GM23338 (cell line): ENCODE measurements around the gene SNRNP200. TPM values are rescaled to one million over a fixed set of nuclear protein-coding genes. Genes with fewer than 3 reads are reported as not detected.

ENCODE experiments used
- ATAC-seq: fragments of 200-7000 bp; cut with Tn5 transposase; 3 replicates; pipeline ENCODE4 v1.9.1; 2020
- DNase-seq: peaks from one replicate; pipeline ENCODE4 v3.0.0-alpha.2; 2015; ENCODE audit warnings: low spot score
- H2AFZ ChIP-seq: fragments of 200-600 bp; sonication (generic); 2 replicates; pipeline ENCODE4 v1.8.0; 2016; ENCODE audit warnings: antibody characterized with exemption, mild to moderate bottlenecking, moderate library complexity
- H3F3A ChIP-seq: fragments of 200-600 bp; sonication (generic); replicated peaks from 2 replicates; pipeline ENCODE4 v1.8.0; 2017; ENCODE audit warnings: antibody characterized with exemption, mixed run types, low read depth
- H3K27ac ChIP-seq: fragments of 200-600 bp; sonication (generic); 2 replicates; pipeline ENCODE4 v1.6.1; 2016; ENCODE audit warnings: low read depth
- H3K27me3 ChIP-seq: fragments of 200-600 bp; sonication (generic); 2 replicates; pipeline ENCODE4 v1.8.0; 2016; ENCODE audit warnings: mild to moderate bottlenecking, mixed run types, moderate library complexity; ENCODE audit not compliant: insufficient read depth
- H3K36me3 ChIP-seq: fragments of 200-600 bp; sonication (generic); 2 replicates; pipeline ENCODE4 v1.8.0; 2016; ENCODE audit warnings: mild to moderate bottlenecking; ENCODE audit not compliant: insufficient read depth
- H3K4me1 ChIP-seq: fragments of 200-600 bp; sonication (generic); 2 replicates; pipeline ENCODE4 v1.8.0; 2016; ENCODE audit warnings: mild to moderate bottlenecking, moderate library complexity; ENCODE audit not compliant: insufficient read depth
- H3K4me2 ChIP-seq: fragments of 200-600 bp; sonication (generic); 2 replicates; pipeline ENCODE4 v1.7.1; 2017; ENCODE audit warnings: mixed run types
- H3K4me3 ChIP-seq: fragments of 200-600 bp; sonication (generic); 2 replicates; pipeline ENCODE4 v1.6.1; 2016; ENCODE audit warnings: mixed run types
- H3K79me2 ChIP-seq: fragments of 200-600 bp; sonication (generic); replicated peaks from 2 replicates; pipeline ENCODE4 v1.8.0; 2017; ENCODE audit warnings: mild to moderate bottlenecking; ENCODE audit not compliant: insufficient read depth
- H3K9me2 ChIP-seq: fragments of 200-600 bp; sonication (generic); 2 replicates; pipeline ENCODE4 v1.8.0; 2017; ENCODE audit not compliant: insufficient read depth
- H4K20me1 ChIP-seq: fragments of 200-600 bp; sonication (generic); replicated peaks from 2 replicates; pipeline ENCODE4 v1.8.0; 2017; ENCODE audit warnings: mild to moderate bottlenecking; ENCODE audit not compliant: insufficient read depth
- H3K27ac Mint-ChIP-seq: 2 replicates; pipeline ENCODE4 v1.8.0; 2020; ENCODE audit warnings: inconsistent platforms, mild to moderate bottlenecking, moderate library complexity, mixed read lengths
- H3K27me3 Mint-ChIP-seq: 3 replicates; pipeline ENCODE4 v1.8.0; 2022; ENCODE audit warnings: low read depth, mild to moderate bottlenecking, moderate library complexity, mixed read lengths, inconsistent platforms; ENCODE audit not compliant: insufficient read depth, poor library complexity
- H3K36me3 Mint-ChIP-seq: 3 replicates; pipeline ENCODE4 v1.8.0; 2021; ENCODE audit warnings: low read depth, mild to moderate bottlenecking, inconsistent platforms, moderate library complexity, mixed read lengths
- H3K4me1 Mint-ChIP-seq: 3 replicates; pipeline ENCODE4 v1.8.0; 2020; ENCODE audit warnings: mild to moderate bottlenecking, inconsistent platforms, mixed read lengths
- H3K4me3 Mint-ChIP-seq: 3 replicates; pipeline ENCODE4 v1.8.0; 2021; ENCODE audit warnings: moderate library complexity, mild to moderate bottlenecking, inconsistent platforms, mixed read lengths
- H3K9me3 Mint-ChIP-seq: 3 replicates; pipeline ENCODE4 v1.8.0; 2020; ENCODE audit warnings: moderate library complexity, mild to moderate bottlenecking, inconsistent platforms, mixed read lengths
- CREB1 ChIP-seq: fragments of 250-450 bp; sonication (Bioruptor Pico); IDR thresholded peaks from 2 replicates; pipeline ENCODE4 v1.5.0; 2020; ENCODE audit warnings: low read depth, mild to moderate bottlenecking, moderate library complexity
- EZH2 ChIP-seq: fragments of 200-600 bp; sonication (generic); IDR thresholded peaks from one replicate; pipeline ENCODE4 v1.8.0; 2017; ENCODE audit warnings: antibody characterized with exemption, mild to moderate bottlenecking, low read depth; ENCODE audit not compliant: unreplicated experiment
- EZH2phosphoT487 ChIP-seq: fragments of 200-600 bp; sonication (generic); IDR thresholded peaks from one replicate; pipeline ENCODE4 v1.8.1; 2018; ENCODE audit warnings: antibody characterized with exemption; ENCODE audit not compliant: unreplicated experiment
- JUNB ChIP-seq: IDR thresholded peaks from one replicate; pipeline ENCODE4 v1.6.1; 2016; ENCODE audit warnings: antibody characterized with exemption; ENCODE audit not compliant: unreplicated experiment
- NANOG ChIP-seq: IDR thresholded peaks from 2 replicates; pipeline ENCODE4 v1.6.1; 2016; ENCODE audit warnings: antibody characterized with exemption, borderline replicate concordance
- STAT1 ChIP-seq: IDR thresholded peaks from one replicate; pipeline ENCODE4 v1.6.1; 2016; ENCODE audit warnings: antibody characterized with exemption; ENCODE audit not compliant: unreplicated experiment
- ZNF114 ChIP-seq: fragments of 250-450 bp; sonication (Bioruptor Pico); IDR thresholded peaks from 2 replicates; pipeline ENCODE4 v1.5.0; 2020; ENCODE audit warnings: mild to moderate bottlenecking, moderate library complexity
- ZNF331 ChIP-seq: fragments of 250-450 bp; sonication (Bioruptor Pico); IDR thresholded peaks from 2 replicates; pipeline ENCODE4 v1.5.0; 2020; ENCODE audit warnings: low read depth, mild to moderate bottlenecking, moderate library complexity
- polyA plus RNA-seq: library from polyadenylated mRNA; unstranded; fragments of >200 nt; fragmentation: Nextera tagmentation; extraction: Ambion mirVana; gene quantifications from 2 replicates; pipeline ENCODE4 v1.2.1, GENCODE V29; 2016
- total RNA-seq: library from RNA; depleted of rRNA; stranded (reverse); fragments of >200 nt; shearing (Covaris generic); gene quantifications from 2 replicates; pipeline ENCODE4 v1.2.3, GENCODE V29; 2014
- TF ChIP-seq, protein P1 (sequence below): IDR thresholded peaks from 2 replicates; pipeline ENCODE4 v1.6.1; 2016; ENCODE audit warnings: antibody characterized with exemption
- TF ChIP-seq, protein P2 (sequence below), 2 experiments: fragments of 200-600 bp in 1 of 2; sonication (generic) in 1 of 2; conservative IDR thresholded peaks; 2 replicates each; pipeline versions ENCODE4 v1.5.1 to v1.6.1; 2016 to 2017; ENCODE audit warnings: antibody characterized with exemption in 2 of 2, low read depth in 2 of 2, mild to moderate bottlenecking in 2 of 2, moderate library complexity in 1 of 2
- TF ChIP-seq, protein P3 (sequence below): IDR thresholded peaks from one replicate; pipeline ENCODE4 v1.6.1; 2018; ENCODE audit warnings: antibody characterized with exemption; ENCODE audit not compliant: unreplicated experiment
- TF ChIP-seq, protein P4 (sequence below): fragments of 250-450 bp; sonication (Bioruptor Pico); IDR thresholded peaks from 2 replicates; pipeline ENCODE4 v1.5.0; 2020; ENCODE audit warnings: mild to moderate bottlenecking, moderate library complexity

SNRNP200 gene
- total and polyA plus RNA-seq, 2 experiments from 2014 or later = 70.7 to 179 TPM

DNA sequence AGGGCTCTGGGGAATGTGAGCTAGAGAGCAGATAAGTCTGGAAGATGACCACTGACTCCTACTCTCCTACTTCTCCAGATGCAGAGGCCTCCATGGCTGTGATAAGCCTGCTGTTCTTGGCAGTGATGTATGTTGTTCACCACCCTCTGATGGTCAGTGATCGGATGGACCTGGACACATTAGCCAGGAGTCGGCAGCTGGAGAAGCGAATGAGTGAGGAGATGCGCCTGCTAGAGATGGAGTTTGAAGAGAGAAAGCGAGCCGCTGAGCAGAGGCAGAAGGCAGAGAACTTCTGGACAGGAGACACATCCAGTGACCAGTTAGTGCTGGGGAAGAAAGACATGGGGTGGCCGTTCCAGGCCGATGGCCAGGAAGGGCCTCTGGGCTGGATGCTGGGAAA is 21.2 kb upstream of the SNRNP200 start:
- H3K27me3 Mint-ChIP-seq = peaks cover 28% of the 10 kb centered on the region
- H3K4me1 Mint-ChIP-seq = peaks cover 15% of the 10 kb centered on the region
- ATAC-seq = no peak
- H3K9me3 Mint-ChIP-seq = no peaks in the 10 kb centered on the region; the same call in 2 of the 3 replicates
- Histone ChIP-seq H3K4me2 (no peak overlapping the region), H3K27me3 (peaks cover 46% of the 10 kb centered on the region), H3K36me3 (no peaks in the 10 kb centered on the region), H3K79me2 (no peaks in the 10 kb centered on the region), H3F3A (peaks cover 11% of the 10 kb centered on the region; the same call in 1 of the 2 replicates), H2AFZ (no peak overlapping the region), H4K20me1 (0 out of 2 replicates have a peak, but pooled peaks cover 3% of the 10 kb centered on the region), H3K4me1 (0 out of 2 replicates have a peak, but pooled peaks cover 7% of the 10 kb centered on the region), H3K4me3 (no peak overlapping the region), H3K9me2 (no peaks in the 10 kb centered on the region), H3K27ac (no peak overlapping the region)
- peaks cover 24% of the 10 kb centered on the region for H3K36me3 Mint-ChIP-seq
- no peak for TF ChIP-seq EZH2phosphoT487
- no peak for TF ChIP-seq NANOG
- TF ChIP-seq, protein P1, sequence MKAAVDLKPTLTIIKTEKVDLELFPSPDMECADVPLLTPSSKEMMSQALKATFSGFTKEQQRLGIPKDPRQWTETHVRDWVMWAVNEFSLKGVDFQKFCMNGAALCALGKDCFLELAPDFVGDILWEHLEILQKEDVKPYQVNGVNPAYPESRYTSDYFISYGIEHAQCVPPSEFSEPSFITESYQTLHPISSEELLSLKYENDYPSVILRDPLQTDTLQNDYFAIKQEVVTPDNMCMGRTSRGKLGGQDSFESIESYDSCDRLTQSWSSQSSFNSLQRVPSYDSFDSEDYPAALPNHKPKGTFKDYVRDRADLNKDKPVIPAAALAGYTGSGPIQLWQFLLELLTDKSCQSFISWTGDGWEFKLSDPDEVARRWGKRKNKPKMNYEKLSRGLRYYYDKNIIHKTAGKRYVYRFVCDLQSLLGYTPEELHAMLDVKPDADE = no peak
- TF ChIP-seq, protein P2, sequence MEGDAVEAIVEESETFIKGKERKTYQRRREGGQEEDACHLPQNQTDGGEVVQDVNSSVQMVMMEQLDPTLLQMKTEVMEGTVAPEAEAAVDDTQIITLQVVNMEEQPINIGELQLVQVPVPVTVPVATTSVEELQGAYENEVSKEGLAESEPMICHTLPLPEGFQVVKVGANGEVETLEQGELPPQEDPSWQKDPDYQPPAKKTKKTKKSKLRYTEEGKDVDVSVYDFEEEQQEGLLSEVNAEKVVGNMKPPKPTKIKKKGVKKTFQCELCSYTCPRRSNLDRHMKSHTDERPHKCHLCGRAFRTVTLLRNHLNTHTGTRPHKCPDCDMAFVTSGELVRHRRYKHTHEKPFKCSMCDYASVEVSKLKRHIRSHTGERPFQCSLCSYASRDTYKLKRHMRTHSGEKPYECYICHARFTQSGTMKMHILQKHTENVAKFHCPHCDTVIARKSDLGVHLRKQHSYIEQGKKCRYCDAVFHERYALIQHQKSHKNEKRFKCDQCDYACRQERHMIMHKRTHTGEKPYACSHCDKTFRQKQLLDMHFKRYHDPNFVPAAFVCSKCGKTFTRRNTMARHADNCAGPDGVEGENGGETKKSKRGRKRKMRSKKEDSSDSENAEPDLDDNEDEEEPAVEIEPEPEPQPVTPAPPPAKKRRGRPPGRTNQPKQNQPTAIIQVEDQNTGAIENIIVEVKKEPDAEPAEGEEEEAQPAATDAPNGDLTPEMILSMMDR (conservative IDR thresholded peaks at IDR 0.05; ENCODE audit: low read depth in 2 of 2) = no peak
- TF ChIP-seq STAT1 = no peak
- TF ChIP-seq, protein P3, sequence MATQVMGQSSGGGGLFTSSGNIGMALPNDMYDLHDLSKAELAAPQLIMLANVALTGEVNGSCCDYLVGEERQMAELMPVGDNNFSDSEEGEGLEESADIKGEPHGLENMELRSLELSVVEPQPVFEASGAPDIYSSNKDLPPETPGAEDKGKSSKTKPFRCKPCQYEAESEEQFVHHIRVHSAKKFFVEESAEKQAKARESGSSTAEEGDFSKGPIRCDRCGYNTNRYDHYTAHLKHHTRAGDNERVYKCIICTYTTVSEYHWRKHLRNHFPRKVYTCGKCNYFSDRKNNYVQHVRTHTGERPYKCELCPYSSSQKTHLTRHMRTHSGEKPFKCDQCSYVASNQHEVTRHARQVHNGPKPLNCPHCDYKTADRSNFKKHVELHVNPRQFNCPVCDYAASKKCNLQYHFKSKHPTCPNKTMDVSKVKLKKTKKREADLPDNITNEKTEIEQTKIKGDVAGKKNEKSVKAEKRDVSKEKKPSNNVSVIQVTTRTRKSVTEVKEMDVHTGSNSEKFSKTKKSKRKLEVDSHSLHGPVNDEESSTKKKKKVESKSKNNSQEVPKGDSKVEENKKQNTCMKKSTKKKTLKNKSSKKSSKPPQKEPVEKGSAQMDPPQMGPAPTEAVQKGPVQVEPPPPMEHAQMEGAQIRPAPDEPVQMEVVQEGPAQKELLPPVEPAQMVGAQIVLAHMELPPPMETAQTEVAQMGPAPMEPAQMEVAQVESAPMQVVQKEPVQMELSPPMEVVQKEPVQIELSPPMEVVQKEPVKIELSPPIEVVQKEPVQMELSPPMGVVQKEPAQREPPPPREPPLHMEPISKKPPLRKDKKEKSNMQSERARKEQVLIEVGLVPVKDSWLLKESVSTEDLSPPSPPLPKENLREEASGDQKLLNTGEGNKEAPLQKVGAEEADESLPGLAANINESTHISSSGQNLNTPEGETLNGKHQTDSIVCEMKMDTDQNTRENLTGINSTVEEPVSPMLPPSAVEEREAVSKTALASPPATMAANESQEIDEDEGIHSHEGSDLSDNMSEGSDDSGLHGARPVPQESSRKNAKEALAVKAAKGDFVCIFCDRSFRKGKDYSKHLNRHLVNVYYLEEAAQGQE = no peak
- TF ChIP-seq JUNB = no peak
- TF ChIP-seq, protein P4, sequence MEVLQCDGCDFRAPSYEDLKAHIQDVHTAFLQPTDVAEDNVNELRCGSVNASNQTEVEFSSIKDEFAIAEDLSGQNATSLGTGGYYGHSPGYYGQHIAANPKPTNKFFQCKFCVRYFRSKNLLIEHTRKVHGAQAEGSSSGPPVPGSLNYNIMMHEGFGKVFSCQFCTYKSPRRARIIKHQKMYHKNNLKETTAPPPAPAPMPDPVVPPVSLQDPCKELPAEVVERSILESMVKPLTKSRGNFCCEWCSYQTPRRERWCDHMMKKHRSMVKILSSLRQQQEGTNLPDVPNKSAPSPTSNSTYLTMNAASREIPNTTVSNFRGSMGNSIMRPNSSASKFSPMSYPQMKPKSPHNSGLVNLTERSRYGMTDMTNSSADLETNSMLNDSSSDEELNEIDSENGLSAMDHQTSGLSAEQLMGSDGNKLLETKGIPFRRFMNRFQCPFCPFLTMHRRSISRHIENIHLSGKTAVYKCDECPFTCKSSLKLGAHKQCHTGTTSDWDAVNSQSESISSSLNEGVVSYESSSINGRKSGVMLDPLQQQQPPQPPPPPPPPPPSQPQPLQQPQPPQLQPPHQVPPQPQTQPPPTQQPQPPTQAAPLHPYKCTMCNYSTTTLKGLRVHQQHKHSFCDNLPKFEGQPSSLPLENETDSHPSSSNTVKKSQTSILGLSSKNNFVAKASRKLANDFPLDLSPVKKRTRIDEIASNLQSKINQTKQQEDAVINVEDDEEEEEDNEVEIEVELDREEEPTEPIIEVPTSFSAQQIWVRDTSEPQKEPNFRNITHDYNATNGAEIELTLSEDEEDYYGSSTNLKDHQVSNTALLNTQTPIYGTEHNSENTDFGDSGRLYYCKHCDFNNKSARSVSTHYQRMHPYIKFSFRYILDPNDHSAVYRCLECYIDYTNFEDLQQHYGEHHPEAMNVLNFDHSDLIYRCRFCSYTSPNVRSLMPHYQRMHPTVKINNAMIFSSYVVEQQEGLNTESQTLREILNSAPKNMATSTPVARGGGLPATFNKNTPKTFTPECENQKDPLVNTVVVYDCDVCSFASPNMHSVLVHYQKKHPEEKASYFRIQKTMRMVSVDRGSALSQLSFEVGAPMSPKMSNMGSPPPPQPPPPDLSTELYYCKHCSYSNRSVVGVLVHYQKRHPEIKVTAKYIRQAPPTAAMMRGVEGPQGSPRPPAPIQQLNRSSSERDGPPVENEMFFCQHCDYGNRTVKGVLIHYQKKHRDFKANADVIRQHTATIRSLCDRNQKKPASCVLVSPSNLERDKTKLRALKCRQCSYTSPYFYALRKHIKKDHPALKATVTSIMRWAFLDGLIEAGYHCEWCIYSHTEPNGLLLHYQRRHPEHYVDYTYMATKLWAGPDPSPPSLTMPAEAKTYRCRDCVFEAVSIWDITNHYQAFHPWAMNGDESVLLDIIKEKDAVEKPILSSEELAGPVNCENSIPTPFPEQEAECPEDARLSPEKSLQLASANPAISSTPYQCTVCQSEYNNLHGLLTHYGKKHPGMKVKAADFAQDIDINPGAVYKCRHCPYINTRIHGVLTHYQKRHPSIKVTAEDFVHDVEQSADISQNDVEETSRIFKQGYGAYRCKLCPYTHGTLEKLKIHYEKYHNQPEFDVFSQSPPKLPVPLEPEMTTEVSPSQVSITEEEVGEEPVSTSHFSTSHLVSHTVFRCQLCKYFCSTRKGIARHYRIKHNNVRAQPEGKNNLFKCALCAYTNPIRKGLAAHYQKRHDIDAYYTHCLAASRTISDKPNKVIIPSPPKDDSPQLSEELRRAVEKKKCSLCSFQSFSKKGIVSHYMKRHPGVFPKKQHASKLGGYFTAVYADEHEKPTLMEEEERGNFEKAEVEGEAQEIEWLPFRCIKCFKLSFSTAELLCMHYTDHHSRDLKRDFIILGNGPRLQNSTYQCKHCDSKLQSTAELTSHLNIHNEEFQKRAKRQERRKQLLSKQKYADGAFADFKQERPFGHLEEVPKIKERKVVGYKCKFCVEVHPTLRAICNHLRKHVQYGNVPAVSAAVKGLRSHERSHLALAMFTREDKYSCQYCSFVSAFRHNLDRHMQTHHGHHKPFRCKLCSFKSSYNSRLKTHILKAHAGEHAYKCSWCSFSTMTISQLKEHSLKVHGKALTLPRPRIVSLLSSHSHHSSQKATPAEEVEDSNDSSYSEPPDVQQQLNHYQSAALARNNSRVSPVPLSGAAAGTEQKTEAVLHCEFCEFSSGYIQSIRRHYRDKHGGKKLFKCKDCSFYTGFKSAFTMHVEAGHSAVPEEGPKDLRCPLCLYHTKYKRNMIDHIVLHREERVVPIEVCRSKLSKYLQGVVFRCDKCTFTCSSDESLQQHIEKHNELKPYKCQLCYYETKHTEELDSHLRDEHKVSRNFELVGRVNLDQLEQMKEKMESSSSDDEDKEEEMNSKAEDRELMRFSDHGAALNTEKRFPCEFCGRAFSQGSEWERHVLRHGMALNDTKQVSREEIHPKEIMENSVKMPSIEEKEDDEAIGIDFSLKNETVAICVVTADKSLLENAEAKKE (CRISPR knock-in tag) = no peak
- TF ChIP-seq ZNF331 (CRISPR knock-in tag) = no peak
- TF ChIP-seq CREB1 = no peak
- no peak for TF ChIP-seq EZH2
- no peak for TF ChIP-seq ZNF114 (CRISPR knock-in tag)
- no peak for DNase-seq
- H3K4me3 Mint-ChIP-seq = no peak overlapping the region; the same call in 2 of the 3 replicates
- no peak overlapping the region for H3K27ac Mint-ChIP-seq
